WERI-Rb-1 (cell line): ENCODE results near the gene BAG1.

Experiments used
- DNase-seq: peaks from one replicate; pipeline ENCODE4 v3.0.0-alpha.2; 2020
- H3K27ac ChIP-seq: fragments of 250-450 bp; sonication (Bioruptor Pico); 2 replicates; pipeline ENCODE4 v1.5.1; 2020; ENCODE audit warnings: mild to moderate bottlenecking, moderate library complexity
- H3K27me3 ChIP-seq: fragments of 250-450 bp; sonication (Bioruptor Pico); 2 replicates; pipeline ENCODE4 v1.5.1; 2021; ENCODE audit warnings: mild to moderate bottlenecking, low read depth, moderate library complexity; ENCODE audit not compliant: insufficient read depth, severe bottlenecking
- H3K36me3 ChIP-seq: fragments of 250-450 bp; sonication (Bioruptor Pico); 2 replicates; pipeline ENCODE4 v1.5.1; 2020; ENCODE audit warnings: mild to moderate bottlenecking, moderate library complexity
- H3K4me3 ChIP-seq: 2 replicates; pipeline ENCODE4 v1.5.1; 2011; ENCODE audit warnings: low read depth, mild to moderate bottlenecking, control low read depth, low read length
- H3K9me3 ChIP-seq: fragments of 250-450 bp; sonication (Bioruptor Pico); 2 replicates; pipeline ENCODE4 v1.5.1; 2021; ENCODE audit warnings: mild to moderate bottlenecking, moderate library complexity; ENCODE audit not compliant: severe bottlenecking
- TF ChIP-seq, protein P1 (sequence below): IDR thresholded peaks from 2 replicates; pipeline ENCODE4 v1.5.1; 2011; ENCODE audit warnings: low read depth, mild to moderate bottlenecking, control low read depth, inconsistent platforms, low read length

BAG1 gene

DNA sequence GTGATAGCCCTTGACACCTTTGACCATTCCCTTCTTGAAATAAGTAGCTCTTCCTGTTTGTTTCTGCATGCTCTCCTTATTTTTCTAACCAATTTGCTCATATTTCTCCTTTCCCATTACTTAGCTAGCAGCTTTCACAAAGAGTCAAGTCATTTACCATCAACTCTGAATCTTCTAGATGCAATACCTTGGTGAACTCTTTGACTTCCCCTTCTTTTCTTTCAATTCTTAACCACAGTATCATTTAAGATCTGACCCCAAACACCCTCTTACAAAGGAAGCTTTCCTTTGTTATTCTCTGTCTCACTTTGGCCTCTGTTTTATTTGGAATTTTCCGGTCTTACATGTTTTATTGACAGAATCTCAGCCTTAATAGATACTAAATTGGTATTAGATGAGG, 39.9 kb upstream of the BAG1 start:
- TF ChIP-seq, protein P1, sequence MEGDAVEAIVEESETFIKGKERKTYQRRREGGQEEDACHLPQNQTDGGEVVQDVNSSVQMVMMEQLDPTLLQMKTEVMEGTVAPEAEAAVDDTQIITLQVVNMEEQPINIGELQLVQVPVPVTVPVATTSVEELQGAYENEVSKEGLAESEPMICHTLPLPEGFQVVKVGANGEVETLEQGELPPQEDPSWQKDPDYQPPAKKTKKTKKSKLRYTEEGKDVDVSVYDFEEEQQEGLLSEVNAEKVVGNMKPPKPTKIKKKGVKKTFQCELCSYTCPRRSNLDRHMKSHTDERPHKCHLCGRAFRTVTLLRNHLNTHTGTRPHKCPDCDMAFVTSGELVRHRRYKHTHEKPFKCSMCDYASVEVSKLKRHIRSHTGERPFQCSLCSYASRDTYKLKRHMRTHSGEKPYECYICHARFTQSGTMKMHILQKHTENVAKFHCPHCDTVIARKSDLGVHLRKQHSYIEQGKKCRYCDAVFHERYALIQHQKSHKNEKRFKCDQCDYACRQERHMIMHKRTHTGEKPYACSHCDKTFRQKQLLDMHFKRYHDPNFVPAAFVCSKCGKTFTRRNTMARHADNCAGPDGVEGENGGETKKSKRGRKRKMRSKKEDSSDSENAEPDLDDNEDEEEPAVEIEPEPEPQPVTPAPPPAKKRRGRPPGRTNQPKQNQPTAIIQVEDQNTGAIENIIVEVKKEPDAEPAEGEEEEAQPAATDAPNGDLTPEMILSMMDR: no peak
- no peak overlapping the region for H3K27ac ChIP-seq
- no peak overlapping the region for H3K4me3 ChIP-seq
- H3K36me3 ChIP-seq: peaks cover 94% of the 10 kb centered on the region
- no peaks in the 10 kb centered on the region for H3K27me3 ChIP-seq
- H3K9me3 ChIP-seq: no peaks in the 10 kb centered on the region
- no peak for DNase-seq

- TF ChIP-seq, protein P1: no peak
- H3K27ac ChIP-seq: no peak overlapping the region
- peaks cover 98% of the 10 kb centered on the region for H3K36me3 ChIP-seq
Observed at GRCh38 chr9:33300546-33300945, 36.0 kb upstream of the BAG1 start.

DNA sequence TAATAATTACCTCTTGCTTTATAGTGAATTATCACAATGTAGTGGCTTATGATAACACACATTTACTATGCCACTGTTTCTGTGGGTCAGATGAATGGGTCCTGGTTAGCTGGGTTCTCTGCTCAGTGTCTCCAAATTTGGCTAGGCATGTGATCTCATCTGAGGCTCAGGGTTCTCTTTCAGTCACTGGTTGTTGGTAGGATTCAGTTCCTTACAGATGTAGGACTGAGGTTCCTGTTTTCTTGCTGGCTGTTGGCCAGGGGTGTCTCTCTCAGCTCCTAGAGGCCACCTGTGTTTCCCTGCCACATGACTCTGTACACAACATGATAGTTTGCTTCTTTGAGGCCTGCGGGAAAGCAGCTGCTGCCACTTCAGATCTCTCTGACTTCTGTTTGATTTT, 32.9 kb upstream of the BAG1 start:
- Histone ChIP-seq H3K36me3 (peaks cover 91% of the 10 kb centered on the region), H3K4me3 (no peak overlapping the region), H3K27ac (no peak overlapping the region), H3K27me3 (no peaks in the 10 kb centered on the region), H3K9me3 (no peaks in the 10 kb centered on the region)
- TF ChIP-seq, protein P1: no peak
- DNase-seq: no peak

More at GRCh38 chr9:33300546-33300945, 36.0 kb upstream of the BAG1 start:
- H3K4me3 ChIP-seq: no peak overlapping the region
- DNase-seq: no peak
- no peaks in the 10 kb centered on the region for H3K27me3 ChIP-seq
- no peaks in the 10 kb centered on the region for H3K9me3 ChIP-seq

- Histone ChIP-seq H3K36me3 (peaks cover 78% of the 10 kb centered on the region), H3K4me3 (no peak overlapping the region), H3K27ac (no peak overlapping the region), H3K27me3 (no peaks in the 10 kb centered on the region), H3K9me3 (no peaks in the 10 kb centered on the region)
- DNase-seq: no peak
- TF ChIP-seq, protein P1: no peak
Observed at GRCh38 chr9:33295571-33295970, 31.1 kb upstream of the BAG1 start.

DNA sequence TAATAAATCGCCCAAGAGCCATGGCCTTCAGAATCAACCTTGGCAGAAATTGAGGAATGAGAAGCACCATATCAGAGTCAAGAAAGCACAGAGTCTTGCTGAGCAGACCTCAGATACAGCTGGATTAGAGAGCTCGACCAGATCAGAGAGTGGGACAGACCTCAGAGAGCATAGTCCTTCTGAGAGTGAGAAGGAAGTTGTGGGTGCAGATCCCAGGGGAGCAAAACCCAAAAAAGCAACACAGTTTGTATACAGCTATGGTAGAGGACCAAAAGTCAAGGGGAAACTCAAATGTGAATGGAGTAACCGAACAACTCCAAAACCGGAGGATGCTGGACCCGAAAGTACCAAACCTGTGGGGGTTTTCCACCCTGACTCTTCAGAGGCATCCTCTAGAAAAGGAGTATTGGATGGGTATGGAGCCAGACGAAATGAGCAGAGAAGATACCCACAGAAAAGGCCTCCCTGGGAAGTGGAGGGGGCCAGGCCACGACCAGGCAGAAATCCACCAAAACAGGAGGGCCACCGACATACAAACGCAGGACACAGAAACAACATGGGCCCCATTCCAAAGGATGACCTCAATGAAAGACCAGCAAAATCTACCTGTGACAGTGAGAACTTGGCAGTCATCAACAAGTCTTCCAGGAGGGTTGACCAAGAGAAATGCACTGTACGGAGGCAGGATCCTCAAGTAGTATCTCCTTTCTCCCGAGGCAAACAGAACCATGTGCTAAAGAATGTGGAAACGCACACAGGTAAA, 30.3 kb upstream of the BAG1 start:
- Histone ChIP-seq H3K9me3 (no peaks in the 10 kb centered on the region), H3K27me3 (no peaks in the 10 kb centered on the region), H3K36me3 (peaks cover 74% of the 10 kb centered on the region), H3K4me3 (no peak overlapping the region), H3K27ac (no peak overlapping the region)
- TF ChIP-seq, protein P1: no peak
- DNase-seq: no peak

DNA sequence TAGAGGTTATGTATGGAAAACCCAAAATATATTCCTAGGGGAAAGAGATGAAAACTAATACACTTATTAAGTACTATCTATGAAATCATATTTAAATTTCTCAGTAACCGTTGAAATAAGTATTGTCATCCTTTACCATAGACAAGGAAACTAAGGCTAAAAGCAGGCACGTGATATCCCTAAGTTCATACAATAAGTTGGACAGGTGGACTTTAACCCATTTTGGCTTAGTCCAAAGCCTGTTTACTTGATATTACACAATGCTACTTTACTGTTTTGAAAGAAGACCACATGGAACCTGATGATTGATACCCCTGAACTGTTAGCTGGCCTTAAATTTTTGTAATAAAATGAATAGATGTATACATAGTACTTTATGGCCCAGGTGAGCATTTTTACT, 29.3 kb upstream of the BAG1 start:
- Histone ChIP-seq H3K27me3 (no peaks in the 10 kb centered on the region), H3K27ac (no peak overlapping the region), H3K36me3 (peaks cover 64% of the 10 kb centered on the region), H3K9me3 (no peaks in the 10 kb centered on the region), H3K4me3 (no peak overlapping the region)
- DNase-seq: no peak
- TF ChIP-seq, protein P1: no peak
